Osteoblast (primary cell): ENCODE results near the gene CDH12. TPM values are rescaled to one million over a fixed set of nuclear protein-coding genes. Genes with fewer than 3 reads are reported as not detected.
"Not testable (repeated sequence)": the region's sequence is repeated elsewhere in the genome, so short reads cannot be mapped to it uniquely, and the experiment has no call there.

Experiments used
- DNase-seq: peaks from one replicate; pipeline ENCODE4 v3.0.0; 2011; ENCODE audit warnings: low spot score, mixed read lengths; ENCODE audit not compliant: insufficient read length; ENCODE audit errors: missing footprints
- H2AFZ ChIP-seq: 2 replicates; pipeline ENCODE4 v1.6.0; 2011; ENCODE audit warnings: mild to moderate bottlenecking, low read length
- H3K27ac ChIP-seq: 2 replicates; pipeline ENCODE4 v1.5.1; 2011; ENCODE audit warnings: mild to moderate bottlenecking, low read depth, low read length, moderate library complexity
- H3K27me3 ChIP-seq: 2 replicates; pipeline ENCODE4 v1.6.0; 2012; ENCODE audit warnings: mild to moderate bottlenecking, control low read depth, inconsistent platforms, low read length, moderate library complexity; ENCODE audit not compliant: insufficient read depth
- H3K36me3 ChIP-seq: 2 replicates; pipeline ENCODE4 v1.5.1; 2011; ENCODE audit warnings: mild to moderate bottlenecking, low read length, control low read depth, moderate library complexity; ENCODE audit not compliant: insufficient read depth
- H3K4me1 ChIP-seq: 2 replicates; pipeline ENCODE4 v1.5.1; 2011; ENCODE audit warnings: mild to moderate bottlenecking, low read length, control low read depth, moderate library complexity; ENCODE audit not compliant: insufficient read depth
- H3K4me2 ChIP-seq: 2 replicates; pipeline ENCODE4 v1.6.0; 2011; ENCODE audit warnings: mild to moderate bottlenecking, low read length; ENCODE audit not compliant: insufficient read depth
- H3K4me3 ChIP-seq: fragments of 200-600 bp; sonication (generic); 3 replicates; pipeline ENCODE4 v1.5.1; 2012; ENCODE audit warnings: mild to moderate bottlenecking, low read length, inconsistent platforms; ENCODE audit not compliant: insufficient read depth
- H3K79me2 ChIP-seq: 2 replicates; pipeline ENCODE4 v1.6.0; 2012; ENCODE audit warnings: mild to moderate bottlenecking, low read length, control low read depth, inconsistent platforms; ENCODE audit not compliant: insufficient read depth
- H3K9me3 ChIP-seq: 2 replicates; pipeline ENCODE4 v1.5.1; 2011; ENCODE audit warnings: low read depth, low read length, control low read depth
- H4K20me1 ChIP-seq: 2 replicates; pipeline ENCODE4 v1.6.0; 2012; ENCODE audit warnings: mild to moderate bottlenecking, low read length, control low read depth; ENCODE audit not compliant: insufficient read depth
- CTCF ChIP-seq: IDR thresholded peaks from 2 replicates; pipeline ENCODE4 v1.5.1; 2011; ENCODE audit warnings: mild to moderate bottlenecking, low read depth, low read length, moderate library complexity; ENCODE audit errors: extremely low read depth
- total RNA-seq: library from RNA; depleted of rRNA; stranded (reverse); fragments of >200 nt; gene quantifications from 2 replicates; pipeline ENCODE4 v1.2.3, GENCODE V29; 2012

CDH12 gene
- total RNA-seq, 1 donor: not detected

GRCh38 chr5:22140418-22140817 lies 712.7 kb downstream of the CDH12 start:
- not testable (repeated sequence) for H3K79me2 ChIP-seq, H3K36me3 ChIP-seq, H3K27me3 ChIP-seq, H3K4me3 ChIP-seq, H3K27ac ChIP-seq, H3K4me2 ChIP-seq, H2AFZ ChIP-seq, H4K20me1 ChIP-seq, H3K4me1 ChIP-seq, H3K9me3 ChIP-seq, DNase-seq

DNA sequence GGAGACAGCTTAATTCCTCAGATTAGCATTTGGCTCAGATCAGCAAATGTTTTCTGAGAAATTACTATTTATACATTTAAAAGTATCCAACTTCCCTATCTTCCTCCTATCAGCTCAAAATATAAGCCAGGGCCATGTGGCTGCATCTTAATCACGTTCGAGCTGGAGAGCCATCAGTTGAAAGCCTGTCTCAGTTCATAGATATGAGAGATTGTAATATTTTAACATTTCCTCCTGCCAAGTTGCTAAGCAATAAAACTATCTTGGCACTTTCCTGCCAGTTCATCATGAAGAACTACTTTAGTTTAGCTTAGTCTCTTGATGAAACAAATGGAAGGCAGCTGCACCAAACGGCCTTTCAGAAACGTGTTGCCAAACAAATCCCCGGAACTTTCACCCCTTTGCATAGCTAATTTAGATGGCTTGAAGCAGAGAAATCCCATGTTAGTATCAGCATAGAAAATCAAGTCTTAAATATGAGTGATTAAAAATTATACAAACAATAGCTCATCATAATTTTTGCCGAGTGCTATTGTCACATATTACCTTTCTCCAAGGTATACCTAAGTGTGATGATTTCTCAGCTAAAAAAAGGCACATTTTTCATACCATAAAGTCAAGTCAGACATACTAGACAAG lies 713.4 kb downstream of the CDH12 start:
- not testable (repeated sequence) for H3K79me2 ChIP-seq, H3K9me3 ChIP-seq, H3K4me1 ChIP-seq, H3K27ac ChIP-seq, H4K20me1 ChIP-seq, H3K4me3 ChIP-seq, H3K4me2 ChIP-seq, DNase-seq, H2AFZ ChIP-seq, H3K36me3 ChIP-seq, H3K27me3 ChIP-seq

GRCh38 chr5:22111320-22111719 lies 741.8 kb downstream of the CDH12 start:
- Histone ChIP-seq H3K4me3 (no peak overlapping the region), H3K27me3 (no peaks in the 10 kb centered on the region), H3K79me2 (no peaks in the 10 kb centered on the region), H3K4me1 (no peaks in the 10 kb centered on the region), H3K9me3 (no peaks in the 10 kb centered on the region), H3K4me2 (no peak overlapping the region), H4K20me1 (no peaks in the 10 kb centered on the region), H3K27ac (no peak overlapping the region), H3K36me3 (no peaks in the 10 kb centered on the region), H2AFZ (no peak overlapping the region)
- DNase-seq: no peak
- no peak for TF ChIP-seq CTCF

- Histone ChIP-seq H2AFZ (no peak overlapping the region), H3K79me2 (no peaks in the 10 kb centered on the region), H3K36me3 (no peaks in the 10 kb centered on the region), H3K4me2 (no peak overlapping the region), H3K9me3 (no peaks in the 10 kb centered on the region), H3K27ac (no peak overlapping the region), H4K20me1 (no peaks in the 10 kb centered on the region), H3K4me3 (no peak overlapping the region), H3K4me1 (no peaks in the 10 kb centered on the region), H3K27me3 (no peaks in the 10 kb centered on the region)
- no peak for DNase-seq
- no peak for TF ChIP-seq CTCF
Observed at GRCh38 chr5:22109315-22109714, 743.8 kb downstream of the CDH12 start.

DNA sequence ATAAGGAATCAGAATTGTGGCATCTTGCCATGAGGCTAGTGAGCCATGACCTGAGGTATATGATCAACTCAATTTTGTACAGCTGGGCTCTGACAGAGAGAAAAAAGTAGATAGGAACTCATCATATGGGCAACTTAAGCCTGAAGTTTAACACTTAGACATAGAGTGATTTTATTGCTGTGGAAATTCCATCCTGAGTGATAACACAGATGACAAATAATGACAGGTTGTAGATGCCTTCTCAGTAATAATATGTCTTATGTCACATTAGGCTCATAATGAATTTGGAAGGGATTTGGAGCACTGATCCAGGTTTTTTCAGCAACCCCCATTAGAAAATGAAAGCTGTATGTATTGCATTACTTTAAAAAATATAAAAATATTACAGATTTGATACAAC lies 744.6 kb downstream of the CDH12 start:
- no peak for DNase-seq
- H3K4me1 ChIP-seq: no peaks in the 10 kb centered on the region
- H3K9me3 ChIP-seq: no peaks in the 10 kb centered on the region
- no peaks in the 10 kb centered on the region for H4K20me1 ChIP-seq
- no peak overlapping the region for H3K4me3 ChIP-seq
- no peak overlapping the region for H2AFZ ChIP-seq
- TF ChIP-seq CTCF: no peak
- no peaks in the 10 kb centered on the region for H3K79me2 ChIP-seq
- H3K36me3 ChIP-seq: no peaks in the 10 kb centered on the region
- no peak overlapping the region for H3K4me2 ChIP-seq
- H3K27ac ChIP-seq: no peak overlapping the region
- H3K27me3 ChIP-seq: no peaks in the 10 kb centered on the region
